ENCODE measurements around the gene ACIN1.

The ACIN1 gene

GRCh38 chr14:23060536-23061260 is 34.2 kb downstream of the ACIN1 start:
- Histone ChIP-seq H3K4me3 (ENCODE audit: low read depth, low read length, poor library complexity, severe bottlenecking) (no peak overlapping the region), H4K20me1 (ENCODE audit: insufficient read depth, low read length) (no peaks in the 10 kb centered on the region), H3K4me1 (ENCODE audit: insufficient read depth, low read length, severe bottlenecking) (peaks cover 18% of the 10 kb centered on the region), H3K36me3 (ENCODE audit: insufficient read depth, low read length) (peaks cover 71% of the 10 kb centered on the region), H3K79me2 (ENCODE audit: insufficient read depth, low read length) (no peaks in the 10 kb centered on the region), H3K4me2 (ENCODE audit: low read length) (no peak overlapping the region), H3K9me3 (ENCODE audit: low read length) (no peaks in the 10 kb centered on the region), H3K27ac (ENCODE audit: low read depth, low read length, poor library complexity, severe bottlenecking) (no peak overlapping the region), H2AFZ (ENCODE audit: low read length) (no peak overlapping the region), H3K9ac (ENCODE audit: low read length) (no peak overlapping the region), H3K27me3 (ENCODE audit: insufficient read depth, low read length) (no peaks in the 10 kb centered on the region), H3F3A (ENCODE audit: insufficient read depth, low read length) (no peaks in the 10 kb centered on the region), H3K9me2 (ENCODE audit: low read depth, low read length) (no peaks in the 10 kb centered on the region)
- no peak for TF ChIP-seq EZH2 (IDR thresholded peaks at IDR 0.05; ENCODE audit: borderline replicate concordance, low read length)
- no peak for TF ChIP-seq CTCF (IDR thresholded peaks at IDR 0.05; ENCODE audit: low read length)

- Histone ChIP-seq H3K4me2 (ENCODE audit: low read length) (no peak overlapping the region), H3K9me2 (ENCODE audit: low read depth, low read length) (no peaks in the 10 kb centered on the region), H3K36me3 (ENCODE audit: insufficient read depth, low read length) (peaks cover 53% of the 10 kb centered on the region), H4K20me1 (ENCODE audit: insufficient read depth, low read length) (no peaks in the 10 kb centered on the region), H2AFZ (ENCODE audit: low read length) (no peak overlapping the region), H3K79me2 (ENCODE audit: insufficient read depth, low read length) (no peaks in the 10 kb centered on the region), H3K27me3 (ENCODE audit: insufficient read depth, low read length) (no peaks in the 10 kb centered on the region), H3K9ac (ENCODE audit: low read length) (no peak overlapping the region), H3K4me3 (ENCODE audit: low read depth, low read length, poor library complexity, severe bottlenecking) (no peak overlapping the region), H3K27ac (ENCODE audit: low read depth, low read length, poor library complexity, severe bottlenecking) (no peak overlapping the region), H3F3A (ENCODE audit: insufficient read depth, low read length) (no peaks in the 10 kb centered on the region), H3K4me1 (ENCODE audit: insufficient read depth, low read length, severe bottlenecking) (peaks cover 18% of the 10 kb centered on the region), H3K9me3 (ENCODE audit: low read length) (no peaks in the 10 kb centered on the region)
- no peak for TF ChIP-seq EZH2 (IDR thresholded peaks at IDR 0.05; ENCODE audit: borderline replicate concordance, low read length)
- TF ChIP-seq CTCF (IDR thresholded peaks at IDR 0.05; ENCODE audit: low read length) = no peak
These were observed 36.1 kb downstream of the ACIN1 start for GRCh38 chr14:23058654-23059504.

- Histone ChIP-seq H3K79me2 (ENCODE audit: insufficient read depth, low read length) (no peaks in the 10 kb centered on the region), H3K9me2 (ENCODE audit: low read depth, low read length) (no peaks in the 10 kb centered on the region), H3K27ac (ENCODE audit: low read depth, low read length, poor library complexity, severe bottlenecking) (no peak overlapping the region), H3K4me3 (ENCODE audit: low read depth, low read length, poor library complexity, severe bottlenecking) (peak overlapping the region; percentile 63), H4K20me1 (ENCODE audit: insufficient read depth, low read length) (no peaks in the 10 kb centered on the region), H3K9me3 (ENCODE audit: low read length) (no peaks in the 10 kb centered on the region), H3K36me3 (ENCODE audit: insufficient read depth, low read length) (peaks cover 44% of the 10 kb centered on the region), H3F3A (ENCODE audit: insufficient read depth, low read length) (no peaks in the 10 kb centered on the region), H3K4me1 (ENCODE audit: insufficient read depth, low read length, severe bottlenecking) (peaks cover 18% of the 10 kb centered on the region), H3K9ac (ENCODE audit: low read length) (peak overlapping the region; percentile 58), H2AFZ (ENCODE audit: low read length) (no peak overlapping the region), H3K4me2 (ENCODE audit: low read length) (peak overlapping the region; percentile 81), H3K27me3 (ENCODE audit: insufficient read depth, low read length) (no peaks in the 10 kb centered on the region)
- TF ChIP-seq EZH2 (IDR thresholded peaks at IDR 0.05; ENCODE audit: borderline replicate concordance, low read length) (no peak), CTCF (IDR thresholded peaks at IDR 0.05; ENCODE audit: low read length) (peak; percentile 95)
These were observed 36.9 kb downstream of the ACIN1 start for GRCh38 chr14:23057757-23058653.

All from OCI-LY1 (cell line).